Fibroblast of the aortic adventitia (primary cell): ENCODE measurements around the gene GRIN3B. TPM values are rescaled to one million over a fixed set of nuclear protein-coding genes. Genes with fewer than 3 reads are reported as not detected.
A peak's percentile ranks its signal among the peaks of the same experiment; 100 is the strongest.

ENCODE experiments used
- DNase-seq: peaks from one replicate; pipeline ENCODE4 v3.0.0-alpha.2; 2010; ENCODE audit warnings: low read depth
- H3K4me3 ChIP-seq: 2 replicates; pipeline ENCODE4 v1.5.1; 2011; ENCODE audit warnings: low read depth, mild to moderate bottlenecking, control low read depth, low read length, moderate library complexity
- CTCF ChIP-seq: IDR thresholded peaks from 2 replicates; pipeline ENCODE4 v1.5.1; 2011; ENCODE audit warnings: mild to moderate bottlenecking, low read length, control low read depth, inconsistent platforms; ENCODE audit not compliant: insufficient read depth
- total RNA-seq: library from RNA; depleted of rRNA; stranded (reverse); fragments of >200 nt; gene quantifications from 2 replicates; pipeline ENCODE4 v1.2.3, GENCODE V29; 2012; ENCODE audit warnings: low replicate concordance

GRIN3B gene
- total RNA-seq, 1 donor = 0.45 TPM

- H3K4me3 ChIP-seq = peak overlapping the region; percentile 28
- no peak for DNase-seq
- no peak for TF ChIP-seq CTCF
These were observed 17.1 kb downstream of the GRIN3B start for GRCh38 chr19:1017115-1017905.

- H3K4me3 ChIP-seq = peak overlapping the region; percentile 18
- no peak for TF ChIP-seq CTCF
- no peak for DNase-seq
These were observed 17.7 kb downstream of the GRIN3B start for GRCh38 chr19:1017906-1018305.

GRCh38 chr19:1018393-1018792 lies 18.2 kb downstream of the GRIN3B start:
- H3K4me3 ChIP-seq = peak overlapping the region; percentile 18
- no peak for DNase-seq
- no peak for TF ChIP-seq CTCF

- no peak for TF ChIP-seq CTCF
- no peak for DNase-seq
- H3K4me3 ChIP-seq = peak overlapping the region; percentile 87
These were observed 18.9 kb downstream of the GRIN3B start for GRCh38 chr19:1018932-1019615.

- no peak for DNase-seq
- H3K4me3 ChIP-seq = peak overlapping the region; percentile 87
- TF ChIP-seq CTCF = no peak
These were observed 19.4 kb downstream of the GRIN3B start for GRCh38 chr19:1019616-1019961.

- no peak for TF ChIP-seq CTCF
- peak overlapping the region; percentile 87 for H3K4me3 ChIP-seq
- DNase-seq = no peak
These were observed 20.0 kb downstream of the GRIN3B start for GRCh38 chr19:1019980-1020867.
